ENCODE data around the gene FYN.

FYN gene

DNA sequence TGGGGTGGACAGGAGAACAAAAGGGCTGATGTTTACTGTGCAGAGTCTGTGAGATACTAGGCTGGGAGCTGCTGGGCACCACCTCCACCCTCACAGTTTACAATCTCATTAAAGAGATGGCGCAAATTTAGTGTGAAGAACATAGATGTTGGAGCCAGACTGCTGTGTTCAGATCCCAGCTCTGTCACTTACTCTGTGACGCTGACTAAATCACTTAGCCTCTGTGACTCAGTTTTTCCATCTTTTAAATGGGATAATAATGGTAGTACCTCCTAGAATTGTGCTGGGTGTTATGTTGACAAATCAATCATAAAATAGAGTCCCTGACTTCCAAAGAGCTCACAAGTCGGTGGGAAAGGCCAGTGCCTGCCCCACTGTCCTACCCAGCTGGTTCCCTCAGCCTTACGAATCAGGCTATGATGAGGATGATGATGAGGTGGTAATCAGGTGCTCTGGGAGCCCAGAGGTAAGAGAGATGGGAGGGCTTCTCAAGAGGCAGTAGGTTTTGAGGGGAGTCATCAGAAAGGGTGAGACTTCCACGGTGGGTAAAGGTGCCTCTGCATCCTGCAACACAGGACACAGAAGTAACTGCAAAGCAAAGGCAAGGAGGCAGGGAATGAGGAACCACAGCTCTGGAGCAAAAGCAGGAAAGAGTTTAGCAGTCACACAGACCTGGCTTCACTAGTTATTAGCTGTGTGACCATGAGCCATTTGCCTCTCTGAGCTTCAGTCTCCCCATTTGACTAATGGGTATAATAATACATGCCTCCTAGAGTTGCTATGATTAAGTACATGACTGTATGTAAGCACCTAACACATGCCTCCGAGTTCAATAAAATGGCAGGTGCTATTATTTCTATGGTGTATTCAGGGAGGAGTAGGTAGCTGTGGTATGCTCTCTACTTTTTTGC, 8.9 kb downstream of the FYN start:
- H3K4me3 ChIP-seq (ENCODE audit: low read depth, low read length): no peak overlapping the region
- TF ChIP-seq, protein P1, sequence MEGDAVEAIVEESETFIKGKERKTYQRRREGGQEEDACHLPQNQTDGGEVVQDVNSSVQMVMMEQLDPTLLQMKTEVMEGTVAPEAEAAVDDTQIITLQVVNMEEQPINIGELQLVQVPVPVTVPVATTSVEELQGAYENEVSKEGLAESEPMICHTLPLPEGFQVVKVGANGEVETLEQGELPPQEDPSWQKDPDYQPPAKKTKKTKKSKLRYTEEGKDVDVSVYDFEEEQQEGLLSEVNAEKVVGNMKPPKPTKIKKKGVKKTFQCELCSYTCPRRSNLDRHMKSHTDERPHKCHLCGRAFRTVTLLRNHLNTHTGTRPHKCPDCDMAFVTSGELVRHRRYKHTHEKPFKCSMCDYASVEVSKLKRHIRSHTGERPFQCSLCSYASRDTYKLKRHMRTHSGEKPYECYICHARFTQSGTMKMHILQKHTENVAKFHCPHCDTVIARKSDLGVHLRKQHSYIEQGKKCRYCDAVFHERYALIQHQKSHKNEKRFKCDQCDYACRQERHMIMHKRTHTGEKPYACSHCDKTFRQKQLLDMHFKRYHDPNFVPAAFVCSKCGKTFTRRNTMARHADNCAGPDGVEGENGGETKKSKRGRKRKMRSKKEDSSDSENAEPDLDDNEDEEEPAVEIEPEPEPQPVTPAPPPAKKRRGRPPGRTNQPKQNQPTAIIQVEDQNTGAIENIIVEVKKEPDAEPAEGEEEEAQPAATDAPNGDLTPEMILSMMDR (conservative IDR thresholded peaks at IDR 0.05; ENCODE audit: low read depth, low read length): no peak
- DNase-seq (ENCODE audit: low read depth): no peak

DNA sequence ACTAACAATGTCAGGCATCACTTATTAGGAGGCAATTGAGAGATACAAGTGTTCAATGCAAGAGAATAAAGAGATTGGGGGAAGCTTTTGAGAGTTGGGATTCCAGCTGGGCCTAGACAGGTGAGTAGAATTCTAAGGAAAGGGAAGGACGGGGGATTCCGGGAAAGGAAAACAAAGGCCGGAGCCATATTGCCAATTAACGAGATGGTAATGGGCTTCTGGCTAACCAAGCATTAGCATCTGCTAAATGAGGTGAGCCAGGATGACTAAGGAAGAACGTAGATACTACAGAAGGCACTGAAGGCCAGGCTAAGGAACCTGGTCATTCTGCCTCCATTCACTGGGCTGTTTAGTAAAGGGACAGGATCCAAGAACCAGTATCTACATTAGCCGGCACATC, 10.5 kb downstream of the FYN start:
- no peak for DNase-seq (ENCODE audit: low read depth)
- TF ChIP-seq, protein P1 (conservative IDR thresholded peaks at IDR 0.05; ENCODE audit: low read depth, low read length): no peak
- H3K4me3 ChIP-seq (ENCODE audit: low read depth, low read length): no peak overlapping the region

DNA sequence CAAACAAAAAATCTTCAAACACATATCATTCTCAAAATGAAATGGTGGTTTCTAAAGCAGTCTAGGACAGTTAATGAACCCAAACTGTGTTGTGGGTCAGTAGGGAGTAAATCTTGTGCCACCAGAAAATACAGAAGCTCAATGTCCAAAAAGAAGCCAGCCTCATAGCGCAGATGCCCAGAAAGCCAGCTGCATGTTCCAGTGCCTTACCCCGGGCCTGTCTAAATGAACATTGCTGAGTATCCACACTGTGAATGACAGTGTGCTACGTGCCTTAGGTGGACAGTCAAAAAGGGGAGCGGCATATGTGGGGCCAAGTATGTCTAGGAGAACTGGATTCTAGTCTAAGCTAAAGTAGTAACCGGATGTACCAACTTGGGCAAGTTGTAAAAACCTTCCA, 10.9 kb downstream of the FYN start:
- H3K4me3 ChIP-seq (ENCODE audit: low read depth, low read length): no peak overlapping the region
- TF ChIP-seq, protein P1 (conservative IDR thresholded peaks at IDR 0.05; ENCODE audit: low read depth, low read length): no peak
- DNase-seq (ENCODE audit: low read depth): no peak

DNA sequence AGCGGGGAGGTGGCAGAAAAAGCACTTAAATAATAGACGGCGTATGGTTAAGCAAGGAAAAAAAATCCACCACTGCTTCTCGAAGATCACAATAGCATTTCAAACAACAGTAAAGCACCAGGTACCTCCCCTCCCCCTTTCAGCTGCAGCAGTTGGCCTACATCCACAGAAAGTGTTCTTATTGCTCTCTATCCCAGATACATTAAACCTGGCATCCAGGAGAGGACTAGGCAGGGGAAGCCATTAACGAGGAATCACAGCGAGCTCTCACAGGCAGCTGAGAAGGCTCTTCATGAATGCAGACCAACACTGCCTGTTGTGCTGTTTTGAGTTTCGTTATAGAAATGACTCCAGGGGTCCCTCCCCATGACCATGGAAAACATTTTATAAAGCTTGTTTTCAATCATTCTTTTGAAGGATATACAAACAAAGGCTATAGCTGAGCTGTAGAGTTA, 11.8 kb downstream of the FYN start:
- TF ChIP-seq, protein P1 (conservative IDR thresholded peaks at IDR 0.05; ENCODE audit: low read depth, low read length): no peak
- H3K4me3 ChIP-seq (ENCODE audit: low read depth, low read length): no peak overlapping the region
- DNase-seq (ENCODE audit: low read depth): no peak

DNA sequence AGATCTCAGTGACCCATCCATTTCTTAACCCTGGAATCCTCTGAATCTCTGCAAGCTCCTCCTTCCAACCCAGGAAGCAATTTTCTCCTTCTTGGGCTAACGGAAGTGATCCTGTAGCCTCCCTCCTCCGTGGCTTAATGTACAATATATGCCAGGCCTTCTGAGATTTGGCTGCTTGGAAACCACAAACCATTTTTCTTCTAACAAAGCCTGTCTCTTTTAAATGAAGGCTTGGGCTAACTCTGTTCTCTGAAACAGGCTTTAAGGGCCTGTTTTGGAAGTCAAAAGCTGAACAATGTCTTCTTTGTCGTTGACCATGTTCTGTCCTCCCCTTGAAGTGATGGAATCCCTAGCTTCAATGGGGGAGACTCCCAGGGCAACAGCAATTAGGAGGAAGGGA, 14.9 kb downstream of the FYN start:
- TF ChIP-seq, protein P1 (conservative IDR thresholded peaks at IDR 0.05; ENCODE audit: low read depth, low read length): no peak
- no peak for DNase-seq (ENCODE audit: low read depth)
- no peak overlapping the region for H3K4me3 ChIP-seq (ENCODE audit: low read depth, low read length)

DNA sequence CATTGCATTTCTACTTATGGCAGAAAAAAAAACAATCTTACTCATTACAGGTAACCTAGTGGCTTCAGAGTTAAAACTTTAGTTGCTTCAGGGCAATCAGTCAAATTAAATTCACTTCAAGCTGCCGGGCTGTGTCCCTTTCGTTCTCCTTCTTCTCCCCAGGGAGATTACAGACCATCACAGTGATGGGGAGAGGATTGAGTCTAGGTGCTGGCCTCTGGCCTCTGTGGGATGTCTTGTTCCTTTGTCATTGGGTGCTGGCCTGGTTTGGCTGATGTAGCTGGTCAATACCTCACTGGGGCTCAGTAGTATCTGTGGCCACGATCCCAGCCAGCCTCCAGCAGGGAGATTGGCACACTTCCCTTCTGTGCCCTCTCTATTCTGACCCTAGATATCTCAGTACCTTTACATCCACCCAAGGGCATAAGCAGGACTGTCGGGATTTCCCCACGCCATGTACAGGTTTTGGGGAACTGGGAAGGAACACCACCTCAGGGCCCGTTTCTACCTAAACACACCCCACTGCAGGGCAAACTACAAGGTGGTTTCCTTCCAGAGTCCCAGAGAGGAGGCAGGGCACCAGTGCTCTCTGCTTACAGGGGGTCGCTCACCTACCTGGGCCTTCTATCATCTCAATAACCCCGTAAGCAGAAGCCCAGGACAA, 15.4 kb downstream of the FYN start:
- H3K4me3 ChIP-seq (ENCODE audit: low read depth, low read length): no peak overlapping the region
- TF ChIP-seq, protein P1 (conservative IDR thresholded peaks at IDR 0.05; ENCODE audit: low read depth, low read length): no peak

More for the DNA sequence above, 15.4 kb downstream of the FYN start:
- no peak for DNase-seq (ENCODE audit: low read depth)

Measured in choroid plexus epithelial cell (primary cell).